Omental fat pad (tissue), 4 donors: ENCODE data around the gene KCTD1. TPM values are rescaled to one million over a fixed set of nuclear protein-coding genes. Genes with fewer than 3 reads are reported as not detected.

Source experiments
- ATAC-seq: fragments of 150-250 bp; one replicate; pipeline ENCODE4 v1.9.1; 2016; ENCODE audit warnings: mild to moderate bottlenecking, moderate library complexity; ENCODE audit not compliant: low FRiP score
- DNase-seq: peaks from one replicate; pipeline ENCODE4 v3.0.0-alpha.2; 2019; ENCODE audit warnings: low spot score
- CTCF ChIP-seq, 3 donors: fragments of 450-650 bp; IDR thresholded peaks; one replicate each; pipeline ENCODE4 v1.5.1; 2016 to 2017; ENCODE audit warnings: antibody characterized with exemption in 3 of 3, mild to moderate bottlenecking in 3 of 3, moderate library complexity in 2 of 3
- total RNA-seq, 4 donors: library from RNA; depleted of rRNA; stranded (reverse); fragments of >200 nt; gene quantifications; one replicate each; pipeline ENCODE4 v1.1.0, GENCODE V29; 2016

KCTD1 gene
- total RNA-seq, 4 donors from 2014 or later, result 3.4 to 9.5 (median 8.5) TPM

GRCh38 chr18:26458526-26459232, 89.7 kb downstream of the KCTD1 start:
- TF ChIP-seq CTCF (IDR thresholded peaks at IDR 0.05), result no peak
- ATAC-seq (no peak), DNase-seq (no peak)

- TF ChIP-seq CTCF (IDR thresholded peaks at IDR 0.05), result no peak
- no peak for DNase-seq
- no peak for ATAC-seq
These were observed 90.6 kb downstream of the KCTD1 start for GRCh38 chr18:26457611-26458353.

GRCh38 chr18:26457195-26457594, 91.2 kb downstream of the KCTD1 start:
- no peak for ATAC-seq
- DNase-seq, result no peak
- TF ChIP-seq CTCF (IDR thresholded peaks at IDR 0.05), result no peak

GRCh38 chr18:26456070-26456491, 92.3 kb downstream of the KCTD1 start:
- ATAC-seq, result no peak
- no peak for DNase-seq
- TF ChIP-seq CTCF (IDR thresholded peaks at IDR 0.05), result no peak

- no peak for TF ChIP-seq CTCF (IDR thresholded peaks at IDR 0.05)
- DNase-seq (no peak), ATAC-seq (no peak)
These were observed 92.7 kb downstream of the KCTD1 start for GRCh38 chr18:26455639-26456038.

DNA sequence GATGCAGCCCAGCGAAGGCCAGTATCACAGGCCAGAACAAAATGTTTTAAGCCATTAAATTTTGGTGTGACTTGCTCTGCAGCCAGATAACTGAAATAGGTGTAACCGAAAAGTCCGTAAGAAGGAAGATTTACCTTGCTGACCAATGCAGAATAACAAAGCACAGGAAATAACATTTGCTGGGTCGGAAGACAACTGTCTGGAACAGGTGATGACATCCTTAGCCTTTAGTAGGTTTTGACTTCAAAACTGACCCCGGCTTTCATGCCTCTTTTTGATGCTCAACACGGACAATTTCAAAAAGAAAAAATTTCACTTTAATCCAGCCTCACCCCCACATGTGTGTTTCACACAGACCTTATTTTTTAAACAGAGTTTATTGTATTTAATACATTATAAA, 93.7 kb downstream of the KCTD1 start:
- ATAC-seq (no peak), DNase-seq (no peak)
- TF ChIP-seq CTCF (IDR thresholded peaks at IDR 0.05), result no peak

DNA sequence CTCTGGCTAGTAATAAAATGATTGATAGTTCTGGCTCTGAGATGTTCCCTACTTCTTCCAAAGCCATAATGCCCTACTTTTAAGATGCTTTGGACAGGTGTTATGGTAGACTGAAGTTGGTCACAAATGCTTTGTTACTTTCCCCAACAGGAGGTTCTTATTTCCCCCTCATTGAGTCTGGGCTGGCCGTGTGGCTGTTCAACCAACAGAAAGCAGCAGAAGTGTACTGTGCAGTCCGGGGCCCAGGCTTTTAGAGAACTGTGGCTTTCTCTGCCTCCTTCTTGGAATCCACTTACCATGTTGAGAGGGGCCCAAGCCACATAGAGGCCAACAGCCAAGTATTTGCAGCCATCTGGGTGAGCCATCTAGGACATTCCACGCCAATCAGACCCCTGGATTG, 94.2 kb downstream of the KCTD1 start:
- DNase-seq, result no peak
- ATAC-seq, result no peak
- no peak for TF ChIP-seq CTCF (IDR thresholded peaks at IDR 0.05)
